Measurements from ENCODE around the gene ADAR. TPM values are rescaled to one million over a fixed set of nuclear protein-coding genes. Genes with fewer than 3 reads are reported as not detected.

The ADAR gene
- total RNA-seq, 1 donor from 2014 or later, result 180 TPM

GRCh38 chr1:154607106-154607608 is 829 bp downstream of the ADAR start:
- peak overlapping the region; percentile 99 for H3K27ac Mint-ChIP-seq
- no peak for DNase-seq (ENCODE audit: extremely low spot score, unreplicated experiment)
- peak overlapping the region; percentile 98 for H3K4me3 Mint-ChIP-seq
- peaks cover 13% of the 10 kb centered on the region for H3K36me3 Mint-ChIP-seq
- H3K27me3 Mint-ChIP-seq, result peaks cover 3% of the 10 kb centered on the region
- H3K9me3 Mint-ChIP-seq, result no peaks in the 10 kb centered on the region
- no peak for TF ChIP-seq CTCF (conservative IDR thresholded peaks at IDR 0.05)
- H3K4me1 Mint-ChIP-seq (ENCODE audit: unreplicated experiment), result peaks cover 39% of the 10 kb centered on the region

- no peak for DNase-seq (ENCODE audit: extremely low spot score, unreplicated experiment)
- H3K4me1 Mint-ChIP-seq (ENCODE audit: unreplicated experiment), result peaks cover 30% of the 10 kb centered on the region
- H3K36me3 Mint-ChIP-seq, result peaks cover 21% of the 10 kb centered on the region
- peaks cover 3% of the 10 kb centered on the region for H3K27me3 Mint-ChIP-seq
- peak overlapping the region; percentile 7 for H3K27ac Mint-ChIP-seq
- TF ChIP-seq CTCF (conservative IDR thresholded peaks at IDR 0.05), result no peak
- no peaks in the 10 kb centered on the region for H3K9me3 Mint-ChIP-seq
- H3K4me3 Mint-ChIP-seq, result no peak overlapping the region
These were observed 2.5 kb downstream of the ADAR start for GRCh38 chr1:154605534-154605933.

- Mint-ChIP-seq H3K9me3 (no peaks in the 10 kb centered on the region), H3K4me3 (no peak overlapping the region), H3K27me3 (peaks cover 3% of the 10 kb centered on the region), H3K4me1 (ENCODE audit: unreplicated experiment) (peaks cover 23% of the 10 kb centered on the region), H3K27ac (no peak overlapping the region), H3K36me3 (peaks cover 27% of the 10 kb centered on the region)
- no peak for TF ChIP-seq CTCF (conservative IDR thresholded peaks at IDR 0.05)
- DNase-seq (ENCODE audit: extremely low spot score, unreplicated experiment), result no peak
These were observed 4.7 kb downstream of the ADAR start for GRCh38 chr1:154603317-154603716.

- DNase-seq (ENCODE audit: extremely low spot score, unreplicated experiment), result no peak
- no peak for TF ChIP-seq CTCF (conservative IDR thresholded peaks at IDR 0.05)
- Mint-ChIP-seq H3K4me1 (ENCODE audit: unreplicated experiment) (peaks cover 11% of the 10 kb centered on the region), H3K27ac (no peak overlapping the region), H3K4me3 (no peak overlapping the region), H3K36me3 (peaks cover 32% of the 10 kb centered on the region), H3K27me3 (no peaks in the 10 kb centered on the region), H3K9me3 (no peaks in the 10 kb centered on the region)
These were observed 8.3 kb downstream of the ADAR start for GRCh38 chr1:154599658-154600057.

- Mint-ChIP-seq H3K27ac (no peak overlapping the region), H3K4me3 (no peak overlapping the region), H3K36me3 (peaks cover 36% of the 10 kb centered on the region), H3K27me3 (no peaks in the 10 kb centered on the region), H3K9me3 (no peaks in the 10 kb centered on the region), H3K4me1 (ENCODE audit: unreplicated experiment) (peaks cover 5% of the 10 kb centered on the region)
- no peak for TF ChIP-seq CTCF (conservative IDR thresholded peaks at IDR 0.05)
- DNase-seq (ENCODE audit: extremely low spot score, unreplicated experiment), result no peak
These were observed 8.9 kb downstream of the ADAR start for GRCh38 chr1:154598871-154599635.

Data from type B pancreatic cell (in vitro differentiated cells).